HT-29 (cell line): ENCODE measurements around the gene MAP2K6. TPM values are rescaled to one million over a fixed set of nuclear protein-coding genes. Genes with fewer than 3 reads are reported as not detected.

Experiments
- DNase-seq: peaks from one replicate; pipeline ENCODE4 v3.0.0-alpha.2; 2015; ENCODE audit warnings: low spot score
- total RNA-seq: library from RNA; depleted of rRNA; stranded (reverse); fragments of >200 nt; shearing (Covaris generic); gene quantifications from 2 replicates; pipeline ENCODE4 v1.2.3, GENCODE V29; 2014

Gene MAP2K6
- total RNA-seq, 1 experiment from 2014 or later, result 7.0 TPM

DNA sequence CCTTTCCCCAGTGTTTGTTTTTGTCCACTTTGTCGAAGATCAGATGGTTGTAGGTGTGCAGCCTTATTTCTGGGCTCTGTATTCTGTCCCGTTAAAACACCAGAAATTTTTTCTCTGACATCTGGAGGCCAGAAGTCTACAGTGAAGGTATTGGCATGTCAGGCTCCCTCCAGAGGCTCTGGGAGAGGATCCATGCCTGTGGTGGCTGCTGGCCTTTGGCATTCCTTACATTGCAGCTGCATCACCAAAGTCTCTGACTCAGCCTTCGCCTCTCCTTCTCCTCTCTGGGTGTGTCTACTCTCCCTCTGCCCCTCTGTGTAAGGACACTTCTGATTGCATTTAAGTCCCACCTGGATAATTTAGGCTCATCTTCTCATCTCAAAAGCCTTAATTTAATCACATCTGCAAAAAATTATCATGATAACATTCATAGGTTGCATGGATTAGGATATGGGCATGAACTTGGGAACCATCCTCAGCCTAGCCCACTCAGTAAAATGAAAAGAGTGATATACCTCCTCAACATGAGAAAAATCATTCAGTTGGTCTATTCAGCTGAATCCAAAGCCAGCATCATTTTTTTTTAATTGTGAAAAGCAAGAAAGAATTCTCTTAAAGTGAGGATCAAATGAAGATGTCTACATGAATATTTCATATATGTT lies 78.0 kb downstream of the MAP2K6 start:
- no peak for DNase-seq

DNA sequence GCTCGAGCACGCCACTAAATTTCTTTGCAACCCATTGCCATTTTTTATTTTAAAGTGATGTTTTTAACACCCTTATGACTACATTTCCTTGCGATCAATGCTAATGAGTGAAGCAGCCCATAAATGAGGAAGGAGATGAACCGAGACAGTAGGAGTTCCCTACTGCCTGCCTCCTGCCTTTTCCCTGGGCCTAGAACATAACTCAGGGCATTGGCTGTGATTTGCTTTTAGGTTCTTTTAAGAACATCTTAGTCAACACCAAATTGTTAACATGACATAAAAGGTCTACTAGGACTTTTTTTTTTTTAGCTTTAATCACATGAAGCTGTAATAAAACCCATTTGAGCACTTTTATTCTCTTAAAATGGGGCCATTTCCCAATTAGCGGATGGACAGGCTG lies 81.3 kb downstream of the MAP2K6 start:
- no peak for DNase-seq

DNA sequence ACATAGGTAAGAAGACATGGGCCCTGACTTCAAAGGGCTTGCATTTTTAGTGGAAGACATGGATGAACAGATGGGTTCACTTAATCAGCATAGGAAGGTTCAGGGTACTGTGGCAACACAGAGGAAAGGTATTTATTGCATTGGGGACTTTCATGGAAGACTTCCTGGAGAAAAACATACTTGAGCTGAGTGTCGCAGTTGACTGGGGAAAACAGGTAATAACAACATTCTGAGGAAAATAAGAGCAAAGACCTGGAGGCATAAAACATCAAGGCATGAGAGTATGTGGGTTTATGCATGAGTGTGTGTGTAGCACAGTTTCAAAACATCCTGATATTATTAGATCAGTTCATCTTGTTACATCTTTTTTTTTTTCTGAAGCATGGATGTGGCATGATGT lies 82.7 kb downstream of the MAP2K6 start:
- DNase-seq, result no peak

DNA sequence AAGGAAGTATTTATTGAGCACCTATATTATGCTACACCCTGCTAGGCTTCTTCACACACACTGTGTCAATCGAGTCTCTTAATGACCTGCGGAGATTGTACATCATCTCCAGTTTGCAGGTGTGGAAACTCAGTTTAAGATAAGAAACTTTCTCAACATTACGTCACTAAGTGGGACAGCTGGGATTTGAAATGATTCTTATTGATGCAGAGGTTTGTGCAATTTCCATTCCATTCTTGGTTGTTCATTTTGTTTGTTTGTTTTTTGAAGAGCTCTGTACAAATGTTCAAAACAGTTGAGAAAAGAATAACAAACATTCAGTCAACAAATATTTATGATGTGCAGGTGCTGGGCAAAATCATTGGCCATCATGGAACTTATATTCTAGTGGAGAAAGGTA lies 84.8 kb downstream of the MAP2K6 start:
- DNase-seq, result no peak

DNA sequence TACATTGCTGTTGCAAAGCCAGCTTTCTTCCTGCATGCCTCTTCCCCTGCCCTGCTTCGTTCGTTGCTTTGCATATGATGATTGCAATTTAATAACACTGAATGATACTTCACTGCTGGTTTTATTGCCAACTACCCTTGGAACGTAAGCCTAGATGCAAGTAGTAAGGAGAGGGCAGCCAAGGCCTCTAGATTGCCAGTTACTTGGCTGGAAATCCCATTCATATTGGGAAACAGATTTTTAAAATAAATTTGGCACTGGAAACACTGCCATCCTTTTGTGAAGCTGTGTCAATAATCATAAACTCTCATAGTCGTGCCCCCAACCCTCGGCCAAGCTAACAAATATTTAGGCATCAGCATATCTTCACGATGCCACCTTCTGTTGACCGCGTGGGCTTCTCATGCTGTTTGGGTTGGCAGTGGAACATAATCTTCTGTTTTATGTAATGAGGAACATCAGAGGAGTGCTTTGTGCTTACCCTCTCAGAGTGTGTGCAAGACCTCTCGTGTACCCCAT lies 86.5 kb downstream of the MAP2K6 start:
- DNase-seq, result no peak

DNA sequence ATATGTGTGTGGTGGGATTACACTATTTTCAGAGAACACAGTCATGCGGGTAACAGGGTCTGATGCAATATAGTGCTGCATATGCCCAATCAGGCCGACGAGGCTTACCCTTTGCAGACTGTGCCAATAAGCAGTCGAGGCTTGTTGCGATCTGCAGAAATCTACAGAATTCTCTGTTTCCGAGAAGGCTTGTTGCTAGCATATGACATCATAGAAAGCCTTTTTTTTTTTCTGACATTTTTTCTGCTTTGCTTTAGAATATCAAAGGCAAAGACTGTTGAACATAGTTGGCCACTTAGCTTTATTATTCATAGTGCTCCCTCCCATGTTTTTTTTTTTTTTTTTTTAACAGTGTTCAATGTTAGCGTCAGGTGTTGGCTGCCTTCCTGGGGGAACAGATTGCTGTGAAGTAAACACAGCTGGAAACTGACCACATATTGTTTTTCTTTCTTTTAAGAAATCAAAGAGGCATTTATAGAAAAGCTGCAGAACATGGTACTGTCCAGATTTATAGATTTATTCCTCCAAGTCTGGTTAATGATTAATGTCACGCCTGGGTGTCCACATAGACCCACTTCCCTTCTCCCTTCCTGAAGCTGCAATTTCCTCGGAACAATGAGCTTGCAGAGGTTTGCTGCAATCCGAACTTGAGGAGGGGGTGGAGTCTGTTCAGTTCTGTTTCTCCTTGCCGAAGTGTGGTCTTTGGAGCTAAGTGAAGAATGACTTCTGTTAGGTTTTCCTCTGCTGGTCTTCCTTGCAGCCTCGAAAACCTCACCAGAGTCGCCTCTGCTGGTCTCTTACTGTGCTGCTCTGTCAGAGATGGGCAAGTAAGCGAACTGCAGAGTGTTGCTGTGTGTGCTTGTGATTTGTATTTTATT lies 87.3 kb downstream of the MAP2K6 start:
- DNase-seq, result peak; percentile 69

DNA sequence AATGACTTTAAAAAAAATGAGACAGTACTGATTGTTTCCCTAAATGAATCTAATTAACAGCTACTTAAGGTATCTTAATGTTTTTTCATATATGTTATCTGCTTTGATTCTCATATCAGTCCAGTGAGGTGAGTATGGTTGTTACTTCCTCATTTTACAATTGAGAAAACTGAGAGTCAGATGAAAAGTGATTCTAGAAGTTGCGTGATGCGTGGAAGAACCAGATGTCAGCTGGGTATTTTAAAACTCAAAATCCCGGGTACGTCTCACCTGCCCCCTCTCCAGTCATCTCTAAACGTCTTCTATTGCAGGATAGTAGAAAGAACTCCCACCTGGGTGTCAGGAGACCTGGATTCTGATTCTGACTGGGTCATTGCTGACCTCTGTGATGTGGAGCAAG lies 89.2 kb downstream of the MAP2K6 start:
- DNase-seq, result no peak

DNA sequence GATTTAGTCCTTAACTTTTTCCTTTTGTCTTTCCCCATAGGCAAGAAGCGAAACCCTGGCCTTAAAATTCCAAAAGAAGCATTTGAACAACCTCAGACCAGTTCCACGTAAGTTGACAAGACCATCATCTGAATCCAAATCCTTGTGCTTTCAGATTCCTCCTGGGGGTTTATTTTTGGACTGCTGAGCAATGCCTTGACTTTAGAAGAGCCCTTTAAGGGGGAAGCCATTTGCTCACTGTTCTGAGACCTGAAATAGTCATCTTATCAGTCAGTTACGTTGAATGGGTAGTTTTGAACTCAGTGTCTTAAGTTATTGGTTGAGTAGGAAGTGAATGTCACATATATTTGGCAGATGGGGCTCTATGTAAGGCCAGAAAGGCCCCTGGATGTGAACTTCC lies 91.2 kb downstream of the MAP2K6 start:
- DNase-seq, result no peak

DNA sequence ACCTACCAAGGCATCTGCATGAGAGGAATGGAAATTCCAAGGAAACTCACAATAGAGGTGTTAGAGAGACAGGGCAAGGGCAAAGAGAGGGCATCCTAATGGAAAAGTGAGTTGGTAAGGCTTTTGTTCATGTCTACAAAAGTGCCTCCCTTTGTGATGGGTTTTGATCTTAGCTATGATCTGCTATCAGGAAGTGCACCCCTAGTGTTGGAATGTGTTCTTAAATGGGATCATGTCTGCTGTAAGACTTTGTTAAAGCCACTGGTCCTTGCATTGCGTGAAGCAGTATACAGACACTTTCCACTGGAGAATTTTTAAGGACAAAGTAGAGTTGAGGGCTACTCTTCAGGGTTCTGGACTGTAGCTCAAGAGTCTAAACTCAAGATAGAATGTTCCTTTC lies 92.0 kb downstream of the MAP2K6 start:
- DNase-seq, result peak; percentile 31

DNA sequence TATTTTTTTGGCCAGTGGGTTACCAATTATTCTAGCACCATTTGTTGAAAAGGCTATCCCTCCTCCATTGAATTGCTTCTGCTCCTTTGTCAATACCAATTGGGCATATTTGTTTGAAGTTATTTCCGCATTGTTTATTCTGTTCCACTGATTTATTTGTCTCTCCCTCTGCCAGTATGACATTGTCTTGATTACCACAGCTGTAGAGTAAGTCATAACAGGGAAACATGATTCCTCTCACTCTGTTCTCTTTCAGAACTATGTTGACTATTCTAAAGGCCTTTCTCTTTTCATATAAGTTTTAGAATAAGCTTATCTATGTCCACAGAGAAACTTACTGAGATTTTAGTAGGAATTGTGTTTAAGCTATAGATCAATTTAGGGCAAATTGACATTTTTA lies 94.3 kb downstream of the MAP2K6 start:
- no peak for DNase-seq

DNA sequence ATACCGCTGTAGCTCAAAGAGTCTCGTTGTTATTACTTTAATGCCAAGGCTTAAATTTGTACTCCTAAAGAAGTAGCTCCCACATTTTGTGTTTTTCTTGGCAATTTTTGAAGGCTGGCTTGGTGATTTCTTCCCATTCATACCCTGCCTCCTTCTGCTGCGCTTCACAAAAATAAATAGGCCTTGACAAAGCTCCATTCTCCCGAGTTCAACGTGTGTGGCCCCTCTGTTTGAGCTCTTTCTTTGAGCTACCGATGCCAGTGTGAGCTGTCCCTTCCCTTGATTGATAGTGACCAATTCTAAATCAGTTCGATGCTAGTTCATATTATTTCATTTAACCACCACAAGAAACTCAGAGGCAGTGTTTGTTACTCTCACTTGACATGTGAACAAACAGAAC lies 96.8 kb downstream of the MAP2K6 start:
- no peak for DNase-seq

DNA sequence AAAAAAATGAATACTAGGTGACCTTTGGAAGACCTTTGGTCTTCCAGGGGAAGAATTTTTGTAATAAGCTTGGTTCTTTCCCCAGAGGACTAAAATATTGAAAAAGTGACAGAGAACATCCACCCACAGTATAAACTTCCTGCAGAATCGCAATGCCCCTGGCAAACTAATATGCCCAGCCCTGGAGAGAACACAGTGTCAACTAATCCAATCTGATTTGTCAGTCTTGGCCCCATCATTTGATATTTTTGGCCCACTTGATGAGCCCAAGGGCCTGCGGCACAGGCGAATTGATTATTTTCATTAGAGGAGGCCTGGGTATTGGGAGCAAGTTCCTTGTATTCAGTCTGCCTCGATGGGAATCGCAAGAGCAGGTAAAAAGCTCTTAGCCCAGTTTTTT lies 98.4 kb downstream of the MAP2K6 start:
- DNase-seq, result no peak

DNA sequence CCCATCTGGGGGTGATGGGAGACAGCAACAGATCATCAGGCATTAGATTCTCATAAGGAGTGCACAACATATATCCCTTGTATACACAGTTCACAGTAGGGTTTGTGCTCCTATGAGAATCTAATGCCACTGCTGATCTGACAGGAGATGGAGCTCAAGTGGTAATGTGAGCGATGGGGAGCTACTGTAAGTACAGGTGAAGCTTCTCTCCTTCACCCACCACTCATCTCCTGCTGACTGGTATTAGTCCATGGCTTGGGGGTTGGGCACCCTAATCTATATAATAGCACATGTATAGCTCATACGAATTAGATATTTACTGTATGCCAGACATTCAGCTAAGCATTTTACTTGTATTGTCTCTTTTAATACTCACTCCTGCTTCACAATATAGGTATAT lies 101.7 kb downstream of the MAP2K6 start:
- no peak for DNase-seq

DNA sequence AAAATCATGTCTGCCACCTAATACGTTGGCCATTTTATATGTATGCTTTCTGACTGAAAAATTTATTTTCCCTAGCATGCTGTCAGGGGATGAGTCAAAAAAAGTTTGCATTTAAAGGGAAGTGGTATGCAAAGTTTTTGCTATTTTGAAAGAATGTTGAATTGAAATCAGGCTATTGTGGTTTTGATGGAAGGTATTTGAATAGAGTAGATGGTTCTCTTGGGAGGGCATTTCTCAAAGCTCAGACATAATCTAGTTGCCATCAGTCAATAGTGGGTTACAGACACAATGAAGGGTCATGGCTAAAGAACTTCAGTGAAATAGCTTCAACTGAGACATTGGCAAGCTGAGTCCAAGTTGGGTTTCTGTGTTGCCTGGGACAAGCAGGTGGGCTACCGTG lies 102.4 kb downstream of the MAP2K6 start:
- no peak for DNase-seq

DNA sequence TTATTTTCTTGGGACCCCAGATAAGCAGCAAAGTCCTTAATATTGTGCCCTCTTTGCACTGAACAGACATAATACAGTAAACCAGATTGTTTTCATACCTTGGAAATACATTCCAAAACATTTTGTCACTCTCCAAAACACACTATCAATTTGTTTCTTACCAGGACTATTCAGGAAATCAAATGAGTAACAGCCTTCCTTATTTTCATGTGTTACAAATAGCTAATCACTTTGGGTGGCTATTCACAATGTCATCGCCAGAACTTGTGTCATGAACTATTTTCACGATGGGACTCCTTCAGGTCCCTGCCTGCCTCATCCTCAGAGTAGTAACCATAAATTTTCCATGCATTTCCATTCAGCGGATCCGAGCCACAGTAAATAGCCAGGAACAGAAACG lies 104.5 kb downstream of the MAP2K6 start:
- no peak for DNase-seq

DNA sequence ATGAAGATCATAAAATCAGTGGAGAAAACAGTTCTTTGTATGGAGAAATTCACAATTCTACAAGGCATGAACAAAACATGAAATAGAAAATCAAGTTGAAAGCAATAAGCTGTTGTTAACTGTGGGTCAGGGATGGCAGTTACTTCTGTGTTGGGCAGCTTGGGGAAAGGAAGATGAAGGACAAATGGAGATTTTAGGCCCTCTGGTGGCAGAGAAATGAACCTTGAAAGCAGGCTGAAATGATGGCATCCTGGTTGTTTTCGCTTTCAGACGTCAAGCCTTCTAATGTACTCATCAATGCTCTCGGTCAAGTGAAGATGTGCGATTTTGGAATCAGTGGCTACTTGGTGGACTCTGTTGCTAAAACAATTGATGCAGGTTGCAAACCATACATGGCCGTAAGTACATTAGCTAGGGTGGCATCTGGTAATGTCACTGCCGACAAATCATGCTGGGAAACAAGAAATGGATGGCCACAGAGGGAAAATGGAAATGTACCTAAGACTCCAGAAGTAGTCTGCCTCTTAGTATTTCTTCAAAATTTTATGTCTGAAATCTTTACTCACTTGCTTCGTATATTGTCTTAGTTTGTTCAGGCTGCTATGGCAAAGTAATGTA lies 108.9 kb downstream of the MAP2K6 start:
- peak; percentile 50 for DNase-seq

DNA sequence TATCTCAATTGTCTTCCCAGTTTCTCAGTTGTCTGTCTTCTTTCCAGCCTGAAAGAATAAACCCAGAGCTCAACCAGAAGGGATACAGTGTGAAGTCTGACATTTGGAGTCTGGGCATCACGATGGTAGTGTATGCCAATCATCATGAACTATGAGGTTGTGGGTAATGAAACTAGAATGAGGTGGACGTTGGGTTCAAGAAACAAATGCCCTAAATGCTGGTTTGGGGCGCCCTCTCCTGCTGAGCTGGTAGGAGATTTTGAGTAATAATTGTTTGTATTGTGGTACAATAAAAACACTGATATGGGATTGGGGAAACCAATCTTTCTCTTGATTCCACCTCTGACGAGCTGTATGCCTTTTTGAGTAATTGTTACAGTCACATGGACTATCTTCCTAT lies 110.4 kb downstream of the MAP2K6 start:
- no peak for DNase-seq

DNA sequence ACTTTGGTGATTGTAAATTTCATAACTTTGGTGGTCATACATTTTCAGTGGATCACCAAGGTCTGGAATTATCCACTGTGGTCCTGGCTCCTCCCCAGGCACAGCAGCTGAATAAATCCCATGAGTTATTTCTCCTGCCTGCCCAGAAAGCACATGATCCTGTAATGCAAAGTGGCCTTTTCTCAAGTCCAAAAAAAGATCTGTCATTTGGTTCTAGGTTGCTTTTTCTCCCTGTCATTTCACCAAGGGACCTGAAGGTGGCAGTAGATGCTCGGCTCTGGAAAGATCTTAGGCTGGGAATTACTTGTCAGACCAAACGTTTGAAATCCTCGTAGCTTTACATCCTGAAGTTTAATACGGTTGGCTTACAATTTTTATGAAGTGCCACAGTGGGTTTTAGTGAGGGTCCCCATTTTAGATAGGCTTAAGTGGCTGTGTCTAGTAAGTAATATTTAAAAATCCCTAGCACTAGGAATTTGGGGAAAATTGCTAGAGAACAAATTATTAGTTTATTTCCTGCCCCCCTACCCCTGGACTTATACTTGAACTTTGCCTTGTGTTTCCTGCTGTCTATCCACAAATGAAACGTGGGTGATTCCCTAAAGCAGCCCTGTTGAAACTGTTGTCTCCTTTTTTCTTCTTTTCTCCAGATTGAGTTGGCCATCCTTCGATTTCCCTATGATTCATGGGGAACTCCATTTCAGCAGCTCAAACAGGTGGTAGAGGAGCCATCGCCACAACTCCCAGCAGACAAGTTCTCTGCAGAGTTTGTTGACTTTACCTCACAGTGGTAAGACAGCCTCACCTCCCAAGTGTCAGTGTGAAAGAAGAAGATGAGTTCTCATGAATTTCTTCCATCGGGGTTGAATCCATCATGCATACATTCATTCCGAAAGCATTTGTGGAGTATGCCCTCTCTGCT lies 111.7 kb downstream of the MAP2K6 start:
- DNase-seq, result peak; percentile 79

DNA sequence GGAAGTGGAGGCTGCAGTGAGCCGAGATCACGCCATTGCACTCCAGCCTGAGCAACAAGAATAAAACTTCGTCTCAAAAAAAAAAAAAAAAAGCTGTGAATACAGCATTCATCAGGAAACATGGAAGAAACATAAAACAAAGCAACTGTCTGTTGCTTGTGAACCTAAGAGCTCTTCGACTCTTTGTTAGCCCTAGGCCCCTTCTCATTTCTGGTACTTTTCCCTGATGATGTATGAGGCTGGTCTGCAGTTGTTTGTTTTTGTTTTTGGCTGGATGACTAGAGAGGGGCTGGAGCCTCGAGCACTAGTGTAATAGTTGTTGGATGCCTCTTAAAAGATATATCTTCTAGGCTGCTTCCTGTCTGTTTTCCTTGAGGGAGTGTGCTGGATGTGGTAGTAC lies 113.5 kb downstream of the MAP2K6 start:
- no peak for DNase-seq

DNA sequence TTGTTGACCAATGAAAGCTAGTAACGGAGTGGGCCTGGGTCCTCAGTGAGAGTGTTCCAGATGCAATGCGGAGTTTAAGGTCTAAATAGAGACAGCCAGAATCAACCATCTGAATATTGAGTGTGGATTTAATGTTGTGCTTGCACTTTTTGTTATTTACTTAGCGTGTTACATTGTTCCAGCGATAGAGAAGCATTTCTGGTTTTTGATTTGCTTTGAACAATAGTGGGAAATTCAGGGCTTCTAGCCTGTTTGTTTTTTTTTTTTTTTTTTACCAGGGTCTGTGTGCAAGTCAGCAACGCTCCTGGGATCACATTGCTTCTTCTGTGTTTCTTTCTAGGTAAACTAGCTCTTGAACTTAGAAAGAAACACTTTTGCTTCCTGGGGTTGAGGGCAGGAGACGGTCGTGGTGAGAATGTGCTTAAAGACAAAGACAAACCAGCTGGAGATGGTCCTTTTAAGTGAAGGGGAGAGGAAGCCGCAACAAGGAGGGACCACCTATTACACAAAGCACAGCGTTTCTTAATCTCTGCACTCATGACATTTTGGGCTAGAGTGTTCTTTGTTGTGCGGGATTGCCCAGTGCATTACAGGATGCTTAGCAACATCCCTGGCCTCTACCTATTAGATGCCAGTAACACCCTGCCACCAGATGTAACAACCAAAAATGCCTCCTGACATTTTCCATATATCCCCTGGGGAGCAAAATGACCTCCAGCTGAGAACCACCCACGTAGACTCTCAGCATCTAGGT lies 119.2 kb downstream of the MAP2K6 start:
- no peak for DNase-seq

DNA sequence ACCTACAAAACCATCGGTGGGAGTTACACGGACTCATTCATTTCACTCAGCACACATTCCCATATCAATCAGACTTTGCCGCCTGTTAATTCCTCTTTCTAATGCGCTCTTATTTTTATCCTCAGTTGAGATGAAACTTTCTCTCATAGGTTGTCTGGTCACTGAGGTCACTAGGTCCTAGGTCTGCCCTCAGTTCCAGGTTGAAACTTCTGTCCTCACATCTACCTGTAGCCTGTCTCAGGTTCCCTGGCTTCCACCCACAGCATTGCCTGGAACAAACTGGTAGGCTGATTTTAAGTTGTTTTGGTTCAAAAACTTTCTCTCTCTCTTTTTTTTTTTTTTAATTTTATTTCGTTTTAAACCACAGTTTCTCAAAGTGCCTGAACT lies 119.7 kb downstream of the MAP2K6 start:
- no peak for DNase-seq
